ENCODE results near the gene CASK.

DNA sequence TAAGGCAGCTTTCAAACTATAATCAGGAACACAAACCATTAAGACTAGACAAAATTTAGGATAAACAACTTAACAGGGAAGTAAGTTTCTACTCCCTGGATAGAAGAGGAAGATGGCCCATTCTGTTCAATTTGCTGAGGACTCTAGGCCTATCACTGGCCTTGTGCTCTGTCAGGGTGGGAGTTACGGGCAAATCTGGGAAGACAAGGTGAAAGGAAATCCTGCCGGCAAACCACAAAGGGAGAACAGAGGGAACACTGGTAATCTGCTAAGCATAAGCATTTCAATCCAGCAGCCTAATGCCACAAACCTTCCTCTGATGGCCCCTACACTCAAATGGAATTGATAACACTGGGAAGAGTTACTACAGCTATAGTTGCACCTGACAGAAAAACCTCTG, 191.1 kb downstream of the CASK start:
- no peak for TF ChIP-seq POLR2AphosphoS5 (IDR thresholded peaks at IDR 0.05; ENCODE audit: borderline replicate concordance, low read depth, low read length)
- TF ChIP-seq EZH2 (IDR thresholded peaks at IDR 0.05) = no peak
